Renal cortical epithelial cell (primary cell): ENCODE results near the gene RRM2. TPM values are rescaled to one million over a fixed set of nuclear protein-coding genes. Genes with fewer than 3 reads are reported as not detected.

ENCODE experiments used
- DNase-seq: peaks from one replicate; pipeline ENCODE4 v3.0.0-alpha.2; 2011; ENCODE audit warnings: low read depth
- total RNA-seq: library from RNA; depleted of rRNA; stranded (reverse); fragments of >200 nt; gene quantifications from 2 replicates; pipeline ENCODE4 v1.2.3, GENCODE V29; 2014

The RRM2 gene
- total RNA-seq, 1 donor from 2014 or later: 3.4 TPM

DNA sequence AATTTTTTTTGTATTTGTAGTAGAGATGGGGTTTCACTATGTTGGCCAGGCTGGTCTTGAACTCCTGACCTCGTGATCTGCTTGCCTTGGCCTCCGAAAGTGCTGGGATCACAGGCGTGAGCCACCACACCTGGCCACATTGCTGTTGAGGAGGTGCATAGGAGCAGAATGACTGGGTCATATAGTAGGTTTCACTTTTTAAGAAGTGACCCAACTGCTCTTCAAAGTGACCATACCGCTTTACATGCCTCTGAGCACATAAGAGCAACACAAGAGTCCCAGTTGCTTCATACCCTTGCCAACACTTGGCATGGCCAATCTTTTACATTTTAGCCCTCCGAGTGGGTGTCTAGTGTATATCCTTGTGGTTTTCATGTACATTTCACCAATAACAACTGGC lies 28.9 kb downstream of the RRM2 start:
- DNase-seq: no peak

DNA sequence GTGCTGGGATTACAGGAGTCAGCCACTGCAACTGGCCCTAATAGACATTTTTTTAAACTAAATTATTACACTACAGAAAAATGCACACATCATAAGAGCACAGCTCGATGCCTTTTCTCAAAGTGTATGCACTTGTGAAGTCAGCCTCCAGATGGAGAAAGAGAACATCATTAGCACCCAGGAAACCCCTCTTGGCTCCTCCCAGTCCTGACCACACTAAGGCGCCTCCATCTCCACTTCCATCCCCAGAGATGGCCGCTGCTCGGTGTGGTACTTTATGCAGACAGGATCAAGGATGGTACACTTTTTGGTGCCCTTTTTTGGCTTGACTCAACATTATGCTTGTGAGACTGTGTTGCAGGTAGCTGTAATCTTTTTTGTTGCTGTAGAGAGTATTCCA lies 34.8 kb downstream of the RRM2 start:
- DNase-seq: no peak

DNA sequence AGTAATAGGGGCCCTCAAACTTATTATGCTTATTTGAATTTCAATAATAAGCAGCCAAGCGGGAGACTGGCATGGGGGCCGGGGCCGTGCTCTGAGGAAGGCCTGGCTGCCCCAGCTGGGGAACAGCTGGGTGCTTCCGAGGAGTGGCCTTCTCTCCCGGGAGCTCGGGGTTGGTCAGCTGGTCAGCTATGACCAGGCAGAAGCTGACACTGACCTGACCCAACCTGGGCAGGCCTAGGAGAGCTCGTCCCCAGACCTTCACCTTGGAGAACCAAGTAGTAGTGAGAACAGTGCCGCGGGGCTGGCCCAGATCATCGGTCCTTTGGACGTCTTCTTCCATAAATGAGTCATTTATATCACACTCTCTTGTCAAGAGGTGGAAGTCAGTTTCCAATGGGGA lies 36.1 kb downstream of the RRM2 start:
- DNase-seq: no peak

DNA sequence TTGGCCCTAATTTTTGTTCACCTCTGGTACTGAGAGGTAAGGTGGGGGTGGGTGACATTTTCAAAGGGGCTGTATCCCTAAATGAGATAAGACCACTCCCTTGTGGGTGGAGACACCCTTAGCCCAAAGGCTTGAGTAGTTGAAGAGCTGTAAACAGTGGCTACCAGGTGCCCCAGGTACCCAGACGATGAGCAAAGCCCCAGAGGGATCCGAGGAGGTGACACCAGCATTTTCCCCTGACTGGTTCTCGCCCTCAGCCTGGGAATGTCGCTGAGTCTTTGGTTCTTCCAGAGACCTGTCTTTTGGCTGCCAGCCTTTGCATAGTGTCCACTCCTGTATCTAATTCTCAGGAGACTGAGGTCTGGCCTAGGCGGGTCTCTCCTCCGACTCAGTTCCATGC lies 36.5 kb downstream of the RRM2 start:
- no peak for DNase-seq

DNA sequence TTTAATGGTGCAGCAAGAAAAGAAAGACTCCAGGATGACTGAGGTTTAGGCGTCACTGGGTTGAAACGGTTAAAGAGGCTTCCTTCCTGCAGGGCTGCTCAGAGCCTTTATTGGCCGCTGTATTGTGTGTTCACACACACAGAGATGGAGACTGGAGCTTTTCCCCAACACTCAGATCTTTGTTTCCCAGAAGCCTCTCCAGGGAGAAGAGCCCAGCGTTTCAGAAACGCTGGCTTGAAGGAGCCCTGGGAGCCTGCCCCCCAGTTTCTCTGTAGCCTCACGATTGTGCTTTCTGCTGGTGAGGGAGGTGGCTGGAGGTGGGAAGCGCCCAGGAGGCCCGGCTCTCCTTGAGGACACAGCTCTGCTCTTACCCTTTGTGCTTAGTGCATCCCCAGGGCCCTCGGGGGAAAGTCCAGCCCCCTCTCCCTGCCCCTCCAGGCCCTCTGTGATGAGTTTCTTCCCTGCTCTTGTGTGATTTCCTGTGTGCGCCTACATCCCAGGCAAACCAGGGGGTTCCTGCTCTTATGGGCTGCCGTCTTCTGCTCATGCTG lies 37.1 kb downstream of the RRM2 start:
- no peak for DNase-seq

DNA sequence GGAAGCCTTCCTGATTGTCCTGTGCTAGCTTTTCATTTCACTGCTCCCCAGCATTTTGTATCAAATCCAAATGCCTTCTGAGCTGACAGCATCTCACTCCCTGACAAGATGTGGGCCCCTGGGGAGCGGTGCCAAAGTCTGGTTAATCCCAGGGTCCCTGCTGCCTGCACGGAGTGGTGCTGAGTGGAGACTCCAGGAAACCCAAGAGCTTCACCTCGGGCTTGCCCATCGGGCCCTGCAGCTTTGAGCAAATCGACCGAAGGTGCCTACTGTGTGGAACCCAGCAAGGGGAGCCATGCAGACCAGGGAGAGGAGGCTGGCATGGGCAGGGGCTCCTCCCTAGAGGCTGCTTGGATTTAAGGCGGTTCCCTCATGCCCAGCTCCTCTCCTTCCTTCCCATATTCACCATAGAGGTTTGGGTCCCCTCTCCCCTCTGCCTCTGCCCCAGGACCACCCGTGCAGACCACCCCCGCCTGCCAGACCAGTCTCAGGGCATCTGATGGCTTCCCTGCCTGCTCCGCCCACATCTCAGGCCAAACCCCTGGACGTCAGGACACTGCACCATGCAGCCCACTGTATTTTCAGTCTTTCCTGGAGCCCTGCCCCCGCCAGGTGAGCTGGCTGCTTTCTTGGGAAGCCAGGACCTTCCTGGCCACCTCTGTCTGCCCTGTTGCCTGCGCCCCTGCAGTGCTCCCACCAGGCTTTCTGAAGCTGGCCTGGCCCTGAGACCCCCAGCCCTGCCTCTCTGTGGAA lies 37.8 kb downstream of the RRM2 start:
- DNase-seq: no peak

DNA sequence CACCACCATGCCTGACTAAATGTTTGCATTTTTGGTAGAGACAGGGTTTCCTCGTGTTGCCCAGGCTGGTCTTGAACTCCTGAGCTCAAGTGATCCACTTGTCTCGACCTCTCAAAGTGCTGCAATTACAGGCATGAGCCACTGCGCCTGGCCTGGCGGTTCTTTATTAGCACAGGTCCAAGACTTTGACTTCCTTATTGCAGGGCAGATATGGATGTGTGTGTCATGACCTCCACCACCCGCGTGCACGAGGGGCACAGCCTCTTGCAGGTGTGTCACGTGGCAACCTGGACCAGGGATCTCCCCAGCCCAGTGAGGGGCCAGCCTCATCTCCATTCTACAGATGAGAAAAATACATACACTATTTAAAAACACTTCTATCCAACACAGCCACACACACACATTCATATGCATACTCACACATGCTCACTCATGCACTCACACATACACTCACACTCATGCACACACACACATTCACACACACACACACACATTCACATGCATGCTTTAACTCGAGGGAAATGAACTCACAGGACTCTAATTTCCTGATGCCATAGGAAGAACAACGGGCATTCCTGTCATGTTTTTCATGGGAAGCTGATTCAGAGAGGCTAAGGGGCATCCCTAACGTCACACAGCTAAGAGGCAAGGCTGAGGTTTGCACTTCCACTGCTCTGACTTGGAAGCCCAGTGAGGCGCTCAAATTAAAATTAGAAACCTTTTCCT lies 38.8 kb downstream of the RRM2 start:
- no peak for DNase-seq

DNA sequence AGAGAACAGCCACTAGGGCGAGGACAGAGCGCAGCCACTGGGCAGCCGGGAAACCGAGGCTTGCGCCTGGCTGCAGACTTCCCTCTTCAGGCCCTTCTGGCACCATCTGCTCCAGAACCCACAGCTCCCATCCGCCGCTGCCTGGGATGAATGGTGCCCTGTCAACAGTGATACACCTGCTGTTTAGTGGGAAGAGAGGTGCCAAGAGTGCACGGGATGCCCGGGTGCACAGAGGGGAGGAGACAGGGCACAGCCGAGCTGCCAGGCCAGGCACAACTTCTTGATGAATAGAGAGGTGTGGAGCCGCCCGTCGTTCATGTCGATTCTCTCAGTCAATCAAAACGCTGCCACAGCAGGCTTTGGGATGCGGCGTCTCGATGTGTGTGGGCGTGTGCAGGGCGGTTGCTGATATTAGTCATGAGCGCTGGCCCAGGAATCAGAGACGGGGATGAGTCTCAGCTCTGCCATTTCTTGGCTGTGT lies 39.5 kb downstream of the RRM2 start:
- no peak for DNase-seq

DNA sequence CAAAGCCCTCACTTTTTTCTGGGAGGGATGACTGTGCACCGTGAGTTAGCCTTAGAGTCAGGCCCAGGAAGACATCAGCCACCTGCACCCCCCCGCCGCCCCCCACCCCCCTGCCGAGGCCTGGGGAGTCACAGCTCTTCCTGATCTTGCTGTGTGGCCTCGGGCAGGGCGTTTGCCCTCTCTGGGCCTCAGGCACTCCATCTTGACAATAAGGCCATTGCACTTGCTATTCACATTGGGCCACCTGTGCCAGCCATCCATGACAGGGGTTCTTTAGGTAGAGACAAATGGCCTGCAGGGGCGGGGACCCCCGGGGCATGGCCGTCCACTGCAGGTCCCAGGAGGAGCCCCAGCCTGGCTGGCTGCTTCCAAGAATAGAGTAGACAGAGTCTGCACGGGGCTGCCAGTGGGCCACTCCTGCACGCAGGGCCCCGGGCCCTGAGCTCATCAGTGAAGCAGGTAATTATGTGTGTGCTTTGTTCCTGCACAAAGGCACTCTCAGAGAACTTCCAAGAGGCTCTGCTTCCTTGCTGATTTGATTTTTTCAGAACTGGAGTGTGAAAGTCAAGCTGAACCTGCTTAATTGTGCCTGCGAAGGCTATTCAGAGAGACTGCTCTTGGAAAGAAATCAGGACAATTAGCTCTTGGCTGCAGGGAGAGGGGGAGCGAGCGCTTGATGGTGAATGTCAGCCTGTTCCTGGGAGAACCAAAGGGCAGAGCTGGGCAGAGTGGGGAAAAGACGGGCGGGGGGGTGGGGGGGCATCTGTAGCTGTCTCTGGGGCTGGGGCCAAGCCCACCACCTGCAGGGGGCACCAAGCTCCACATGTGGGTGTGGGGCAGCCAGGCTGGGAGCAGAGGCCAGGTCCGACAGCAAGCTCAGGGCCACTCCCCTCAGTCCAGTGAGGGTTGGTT lies 40.3 kb downstream of the RRM2 start:
- no peak for DNase-seq

DNA sequence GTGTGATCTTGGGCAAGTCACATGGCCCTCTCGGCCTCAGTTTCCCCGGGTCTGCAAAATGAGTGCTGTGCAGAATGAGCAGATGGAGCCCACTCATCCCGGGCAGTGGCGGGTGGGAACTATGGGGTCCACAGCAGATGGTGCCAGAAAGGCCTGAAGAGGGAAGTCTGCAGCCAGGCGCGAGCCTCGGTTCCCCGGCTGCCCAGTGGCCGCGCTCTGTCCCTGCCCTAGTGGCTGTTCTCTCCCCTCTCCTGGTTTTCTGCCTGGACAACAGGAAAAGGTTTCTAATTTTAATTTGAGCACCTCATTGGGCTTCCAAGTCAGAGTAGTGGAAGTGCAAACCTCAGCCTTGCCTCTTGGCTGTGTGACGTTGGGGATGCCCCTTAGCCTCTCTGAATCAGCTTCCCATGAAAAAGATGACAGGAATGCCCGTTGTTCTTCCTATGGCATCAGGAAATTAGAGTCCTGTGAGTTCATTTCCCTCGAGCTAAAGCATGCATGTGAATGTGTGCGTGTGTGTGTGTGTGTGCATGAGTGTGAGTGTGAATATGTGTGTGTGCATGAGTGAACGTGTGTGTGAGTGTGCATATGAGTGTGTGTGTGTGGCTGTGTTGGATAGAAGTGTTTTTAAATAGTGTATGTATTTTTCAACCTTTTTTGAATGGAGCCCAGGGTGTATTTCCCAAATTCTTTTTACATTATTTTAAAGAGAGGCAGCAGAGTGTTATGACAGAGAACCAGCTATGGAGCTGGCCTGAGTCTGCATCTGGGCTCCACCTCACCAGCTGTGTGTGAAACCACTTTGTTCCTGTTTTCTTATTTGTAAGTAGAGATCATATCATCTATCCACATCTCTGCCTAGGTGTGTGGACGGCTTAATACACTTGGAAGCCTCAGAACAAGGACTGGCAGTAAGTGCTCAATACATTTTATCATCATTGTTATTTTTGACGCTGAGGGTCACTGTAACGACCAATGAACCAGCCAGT lies 41.3 kb downstream of the RRM2 start:
- DNase-seq: no peak

DNA sequence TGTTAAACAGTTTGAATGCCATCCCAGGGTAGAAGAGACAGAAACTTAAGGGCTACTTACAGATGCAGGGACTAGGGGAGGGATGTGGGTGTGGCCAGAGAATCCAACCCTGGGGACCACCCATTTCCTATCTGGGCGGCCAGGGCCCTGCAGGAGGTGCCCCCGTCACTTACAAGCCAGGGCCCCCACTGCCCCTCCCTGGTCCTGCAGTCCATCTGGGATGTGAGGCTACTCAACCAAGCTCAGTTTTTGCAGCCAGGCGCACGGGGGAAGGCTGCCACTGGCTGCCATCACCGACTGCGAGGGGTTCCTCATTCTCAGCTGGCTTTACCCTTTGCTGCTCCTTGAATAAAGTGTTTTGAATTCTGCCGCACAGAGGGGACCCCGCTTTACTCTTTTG lies 42.1 kb downstream of the RRM2 start:
- no peak for DNase-seq

DNA sequence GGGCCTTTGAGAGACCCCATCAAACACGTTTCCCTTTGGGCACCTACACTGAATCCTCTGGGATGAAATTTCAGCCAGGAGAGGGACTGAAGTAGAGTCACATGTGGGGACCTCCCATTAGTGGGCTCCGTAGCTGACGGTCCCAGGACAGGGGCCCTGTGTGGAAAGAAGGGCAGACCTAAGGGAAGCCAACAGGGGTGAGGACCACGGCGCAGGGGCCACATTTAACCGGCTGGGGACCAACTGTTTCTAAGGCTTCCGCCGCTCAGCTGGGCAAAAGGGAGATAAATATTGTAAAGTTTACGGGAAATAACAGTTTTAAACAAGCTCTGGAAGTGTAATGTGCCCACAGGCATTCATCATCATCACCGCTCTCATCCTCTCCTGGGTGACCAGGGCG lies 42.7 kb downstream of the RRM2 start:
- no peak for DNase-seq

DNA sequence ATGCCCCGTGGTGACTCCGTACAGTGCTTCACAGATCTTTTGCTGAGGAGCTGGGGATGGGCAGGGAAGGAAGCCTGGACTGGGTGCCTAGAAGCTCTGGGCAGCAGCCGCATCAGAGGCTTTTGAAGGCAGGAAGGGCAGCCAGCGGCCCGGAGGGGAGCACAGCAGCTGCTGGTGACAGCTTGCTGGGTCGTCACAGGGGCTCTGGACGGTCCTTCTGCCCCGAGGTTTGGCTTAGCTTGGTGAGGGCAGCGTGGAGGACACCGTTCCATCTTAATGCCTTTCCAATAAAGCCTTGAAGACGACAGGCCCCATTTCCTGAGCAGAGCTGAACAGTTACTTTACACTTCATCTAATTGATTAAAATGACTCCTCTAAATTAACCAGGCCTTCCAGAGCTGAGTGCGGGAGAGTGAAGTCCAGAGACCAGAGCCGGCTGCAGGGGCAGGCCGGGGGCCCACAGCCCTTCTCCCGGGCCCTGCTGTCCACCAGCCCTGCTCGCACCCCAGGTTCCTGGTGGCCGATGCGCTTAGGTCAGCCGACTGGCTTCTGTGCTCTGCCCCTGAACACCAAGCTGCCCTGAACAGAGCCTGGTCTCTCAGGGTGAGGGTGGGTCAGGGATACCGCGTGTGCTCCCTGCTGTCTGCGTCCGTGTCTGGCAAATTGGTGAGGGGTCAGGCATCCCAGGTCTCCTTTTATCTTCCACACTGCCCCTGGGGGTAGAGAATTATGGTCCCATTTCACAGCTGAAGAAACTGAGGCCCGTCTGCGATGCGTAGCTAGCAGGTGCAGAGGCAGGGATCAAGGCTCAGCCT lies 43.5 kb downstream of the RRM2 start:
- DNase-seq: no peak

DNA sequence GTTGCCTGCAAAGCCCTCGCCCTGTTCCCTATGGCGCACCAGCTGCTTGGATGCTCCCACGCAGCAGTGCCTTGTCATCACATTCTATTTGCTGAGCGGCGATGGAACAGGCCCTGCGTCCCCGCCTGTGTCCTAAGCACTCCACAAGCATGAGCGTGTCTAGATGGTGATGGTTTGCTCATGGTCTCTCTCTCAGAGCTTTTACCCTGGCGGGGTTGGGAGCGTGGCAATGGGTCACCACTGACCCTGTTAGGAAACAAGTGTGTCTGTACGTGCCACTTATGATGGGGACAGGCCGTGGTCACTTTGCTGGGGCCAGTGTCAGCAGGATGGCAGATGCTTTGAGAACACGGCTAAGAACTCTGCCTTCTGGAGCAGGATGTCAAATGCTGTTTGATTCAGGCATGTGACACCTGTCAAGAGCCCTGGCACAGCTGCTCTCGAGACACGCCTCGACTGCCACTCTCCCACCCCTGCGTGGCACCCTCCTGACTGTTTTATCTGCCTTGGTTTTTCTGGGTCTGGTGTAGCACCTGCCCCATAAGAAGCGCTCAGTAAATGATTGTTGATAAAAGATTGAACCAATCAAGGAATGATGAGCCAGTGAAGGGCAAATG lies 44.2 kb downstream of the RRM2 start:
- DNase-seq: no peak

DNA sequence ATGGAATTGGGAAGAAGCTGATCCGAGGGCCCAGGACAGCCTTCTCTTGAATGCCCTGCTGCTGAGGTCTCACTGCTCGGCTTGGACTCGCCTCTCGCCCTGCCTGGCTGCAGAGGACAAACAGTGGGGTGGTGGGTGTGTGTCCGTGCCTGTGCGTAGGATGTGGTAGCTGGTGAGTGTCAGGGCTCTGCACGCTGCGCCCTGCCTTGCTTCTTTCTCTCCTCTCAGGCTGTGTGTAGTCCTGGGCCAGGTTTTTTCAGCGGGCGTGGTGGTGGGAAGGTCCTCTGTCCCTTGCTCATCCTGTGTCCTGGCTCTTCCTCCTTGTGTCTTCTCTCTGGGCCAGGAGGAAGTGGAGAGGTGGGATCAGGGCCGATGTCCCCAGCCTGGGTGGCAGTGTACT lies 44.8 kb downstream of the RRM2 start:
- DNase-seq: no peak

DNA sequence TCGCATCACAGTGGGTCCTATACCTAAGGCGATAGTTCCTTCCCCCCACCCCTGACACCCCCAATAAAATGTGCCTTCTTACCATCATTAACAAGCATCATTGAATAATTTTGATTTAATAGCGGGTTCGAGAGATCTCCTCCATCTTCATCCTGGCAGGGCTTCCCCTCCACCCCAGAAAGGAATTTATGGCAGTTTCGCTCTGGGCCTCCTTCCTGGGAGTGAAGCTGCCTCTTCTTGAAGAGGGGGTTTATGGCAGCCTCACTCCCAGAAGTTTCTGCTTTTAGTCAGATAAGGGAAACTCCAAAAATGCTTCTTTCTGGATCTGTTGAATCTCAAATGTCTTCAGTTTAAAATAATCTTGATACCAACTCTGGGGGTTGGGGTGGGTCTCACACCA lies 45.7 kb downstream of the RRM2 start:
- DNase-seq: no peak

DNA sequence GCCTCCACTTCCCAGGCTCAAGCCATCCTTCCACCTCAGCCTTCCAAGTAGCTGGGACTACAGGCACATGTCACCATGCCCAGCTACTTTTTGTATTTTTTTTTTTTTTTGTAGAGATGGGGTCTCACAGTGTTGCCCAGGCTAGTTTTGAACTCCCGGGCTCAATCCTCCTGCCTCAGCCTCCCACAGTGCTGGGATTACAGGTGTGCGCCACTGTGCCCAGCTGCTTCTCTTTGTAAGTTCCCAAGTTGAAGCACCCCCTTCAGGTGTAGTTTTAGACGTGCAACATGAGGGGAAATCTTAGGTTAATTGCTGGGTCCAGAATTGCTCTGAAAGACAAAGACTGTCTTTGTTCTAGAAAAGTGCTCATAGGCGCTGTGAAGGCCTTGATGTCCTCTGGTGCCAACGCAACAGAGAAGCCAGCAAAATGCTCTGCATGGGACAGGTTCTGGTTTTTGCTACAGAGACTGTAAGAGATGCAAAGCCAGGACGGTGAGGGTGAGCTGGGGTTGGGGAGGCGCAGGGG lies 46.6 kb downstream of the RRM2 start:
- DNase-seq: no peak

DNA sequence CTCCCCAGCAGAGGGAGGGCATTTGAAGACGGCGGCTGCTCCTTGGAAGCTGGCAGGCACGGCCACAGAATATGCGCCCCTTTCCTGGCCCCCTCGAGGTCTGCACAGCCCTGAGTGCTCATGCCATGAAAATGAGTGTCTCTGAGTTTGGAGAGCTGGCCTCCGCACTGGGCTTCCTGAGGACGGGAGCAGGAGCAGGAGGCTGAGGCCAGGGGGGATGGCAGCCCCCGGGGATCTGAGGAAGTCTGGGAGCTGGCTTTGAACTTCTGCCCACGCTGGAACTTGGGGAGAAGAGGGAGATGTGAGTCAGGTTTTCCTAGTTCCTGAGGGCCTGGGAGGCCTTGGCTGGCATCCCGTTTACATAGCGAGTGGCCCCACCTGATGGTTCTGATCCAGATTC lies 47.0 kb downstream of the RRM2 start:
- DNase-seq: peak; percentile 14

DNA sequence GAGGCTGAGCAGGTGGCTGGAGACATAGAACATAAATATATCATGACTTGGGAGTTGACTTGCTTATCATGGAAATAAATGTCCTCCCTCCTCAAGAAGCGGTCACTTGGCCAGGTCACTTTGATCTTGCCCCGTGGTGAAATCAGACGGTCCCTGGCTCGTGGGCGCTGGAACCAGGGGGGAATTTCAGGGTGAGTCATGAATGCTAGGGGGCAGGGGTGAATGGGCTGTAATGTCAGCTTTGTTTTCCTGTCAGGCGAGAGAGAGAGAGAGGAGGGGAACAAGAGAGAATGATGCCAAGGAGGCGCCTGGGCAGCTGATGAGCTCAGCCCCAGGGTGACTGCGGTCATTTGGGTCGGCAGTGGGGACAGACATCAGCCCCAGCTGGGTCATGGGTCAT lies 47.7 kb downstream of the RRM2 start:
- peak; percentile 76 for DNase-seq
